IMR-90 (cell line): ENCODE data around the gene RARS1.

Experiments
- CEBPB ChIP-seq: IDR thresholded peaks from 2 replicates; pipeline ENCODE4 v1.6.1; 2012; ENCODE audit warnings: low read depth, low read length, improper control_type of control experiment
- POLR2A ChIP-seq: IDR thresholded peaks from 2 replicates; pipeline ENCODE4 v1.6.1; 2012; ENCODE audit warnings: mild to moderate bottlenecking, low read depth, low read length
- SMC3 ChIP-seq: fragments of 150-350 bp; IDR thresholded peaks from 2 replicates; pipeline ENCODE4 v1.6.1; 2016; ENCODE audit warnings: low read depth, mild to moderate bottlenecking, antibody characterized with exemption, low read length, moderate library complexity
- TF ChIP-seq, protein P1 (sequence below): conservative IDR thresholded peaks from 2 replicates; pipeline ENCODE4 v1.5.1; 2012; ENCODE audit warnings: mild to moderate bottlenecking, low read depth, low read length, improper control_type of control experiment

DNA sequence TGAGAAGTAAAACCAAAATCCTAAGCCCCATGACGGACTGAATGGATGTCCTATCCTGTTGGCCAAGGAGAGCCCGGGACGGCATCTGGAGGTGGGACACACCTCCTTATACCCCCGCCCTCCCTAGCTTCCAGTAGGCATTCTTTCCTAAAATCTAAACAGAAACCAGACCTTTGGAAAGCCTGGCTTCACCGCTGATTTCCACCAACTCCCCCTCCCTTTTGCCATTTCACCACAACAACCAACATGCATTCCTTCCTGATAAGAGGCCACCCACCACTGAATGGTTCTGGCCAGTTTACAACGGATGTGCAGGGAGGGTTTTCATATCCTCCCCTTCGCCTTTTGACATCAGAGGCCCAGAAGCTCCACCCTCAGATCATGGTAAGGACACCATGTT lies 9.2 kb upstream of the RARS1 start:
- TF ChIP-seq CEBPB (no peak), SMC3 (no peak), POLR2A (no peak)
- TF ChIP-seq, protein P1, sequence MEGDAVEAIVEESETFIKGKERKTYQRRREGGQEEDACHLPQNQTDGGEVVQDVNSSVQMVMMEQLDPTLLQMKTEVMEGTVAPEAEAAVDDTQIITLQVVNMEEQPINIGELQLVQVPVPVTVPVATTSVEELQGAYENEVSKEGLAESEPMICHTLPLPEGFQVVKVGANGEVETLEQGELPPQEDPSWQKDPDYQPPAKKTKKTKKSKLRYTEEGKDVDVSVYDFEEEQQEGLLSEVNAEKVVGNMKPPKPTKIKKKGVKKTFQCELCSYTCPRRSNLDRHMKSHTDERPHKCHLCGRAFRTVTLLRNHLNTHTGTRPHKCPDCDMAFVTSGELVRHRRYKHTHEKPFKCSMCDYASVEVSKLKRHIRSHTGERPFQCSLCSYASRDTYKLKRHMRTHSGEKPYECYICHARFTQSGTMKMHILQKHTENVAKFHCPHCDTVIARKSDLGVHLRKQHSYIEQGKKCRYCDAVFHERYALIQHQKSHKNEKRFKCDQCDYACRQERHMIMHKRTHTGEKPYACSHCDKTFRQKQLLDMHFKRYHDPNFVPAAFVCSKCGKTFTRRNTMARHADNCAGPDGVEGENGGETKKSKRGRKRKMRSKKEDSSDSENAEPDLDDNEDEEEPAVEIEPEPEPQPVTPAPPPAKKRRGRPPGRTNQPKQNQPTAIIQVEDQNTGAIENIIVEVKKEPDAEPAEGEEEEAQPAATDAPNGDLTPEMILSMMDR: no peak
